ENCODE results near the gene CCDC187. TPM values are rescaled to one million over a fixed set of nuclear protein-coding genes. Genes with fewer than 3 reads are reported as not detected.

CCDC187 gene
- polyA plus RNA-seq, 1 donor, result 0.04 TPM

GRCh38 chr9:136203408-136204144 lies 100.3 kb downstream of the CCDC187 start:
- DNase-seq, result no peak

GRCh38 chr9:136202454-136203407 lies 101.2 kb downstream of the CCDC187 start:
- no peak for DNase-seq

- DNase-seq, result peak; percentile 56
Measured at GRCh38 chr9:136201609-136202453, 102.1 kb downstream of the CCDC187 start.

GRCh38 chr9:136201174-136201573 lies 102.7 kb downstream of the CCDC187 start:
- no peak for DNase-seq

- no peak for DNase-seq
Measured at GRCh38 chr9:136200424-136200823, 103.5 kb downstream of the CCDC187 start.

Other genes with a start within 250 kb of the CCDC187 start
- gene NACC2, start 208.8 kb downstream of the CCDC187 start, polyA plus RNA-seq (ENCODE audit: insufficient read length), result 16.0 TPM
- 27.2 TPM for gene TMEM250, start 185.2 kb downstream of the CCDC187 start, polyA plus RNA-seq (ENCODE audit: insufficient read length)
- gene LHX3, start 99.0 kb downstream of the CCDC187 start, polyA plus RNA-seq (ENCODE audit: insufficient read length), result not detected
- gene QSOX2, start 58.3 kb downstream of the CCDC187 start, polyA plus RNA-seq (ENCODE audit: insufficient read length), result 8.3 TPM
- 28.5 TPM for gene GPSM1, start 23.4 kb upstream of the CCDC187 start, polyA plus RNA-seq (ENCODE audit: insufficient read length)
- gene DNLZ, start 59.6 kb upstream of the CCDC187 start, polyA plus RNA-seq (ENCODE audit: insufficient read length), result 10.5 TPM
- gene CARD9, start 69.6 kb upstream of the CCDC187 start, polyA plus RNA-seq (ENCODE audit: insufficient read length), result 1.1 TPM
- gene SNAPC4, start 96.1 kb upstream of the CCDC187 start, polyA plus RNA-seq (ENCODE audit: insufficient read length), result 7.8 TPM
- gene ENTR1, start 106.5 kb upstream of the CCDC187 start, polyA plus RNA-seq (ENCODE audit: insufficient read length), result 31.5 TPM
- gene PMPCA, start 106.6 kb upstream of the CCDC187 start, polyA plus RNA-seq (ENCODE audit: insufficient read length), result 39.9 TPM
- gene INPP5E, start 135.8 kb upstream of the CCDC187 start, polyA plus RNA-seq (ENCODE audit: insufficient read length), result 13.7 TPM
- 38.4 TPM for gene SEC16A, start 178.9 kb upstream of the CCDC187 start, polyA plus RNA-seq (ENCODE audit: insufficient read length)
- 38.6 TPM for gene NOTCH1, start 242.0 kb upstream of the CCDC187 start, polyA plus RNA-seq (ENCODE audit: insufficient read length)

Measured in hindlimb muscle (tissue), 1 donor.